HUDEP-2 (cell line): Measurements from ENCODE around the gene PRR5.

Experiments
- DNase-seq, 76 experiments: peaks; one replicate each; lab custom pipeline; 2025; ENCODE audit not compliant: unreplicated experiment in 76 of 76; lab: John Stamatoyannopoulos, UW

The PRR5 gene

DNA sequence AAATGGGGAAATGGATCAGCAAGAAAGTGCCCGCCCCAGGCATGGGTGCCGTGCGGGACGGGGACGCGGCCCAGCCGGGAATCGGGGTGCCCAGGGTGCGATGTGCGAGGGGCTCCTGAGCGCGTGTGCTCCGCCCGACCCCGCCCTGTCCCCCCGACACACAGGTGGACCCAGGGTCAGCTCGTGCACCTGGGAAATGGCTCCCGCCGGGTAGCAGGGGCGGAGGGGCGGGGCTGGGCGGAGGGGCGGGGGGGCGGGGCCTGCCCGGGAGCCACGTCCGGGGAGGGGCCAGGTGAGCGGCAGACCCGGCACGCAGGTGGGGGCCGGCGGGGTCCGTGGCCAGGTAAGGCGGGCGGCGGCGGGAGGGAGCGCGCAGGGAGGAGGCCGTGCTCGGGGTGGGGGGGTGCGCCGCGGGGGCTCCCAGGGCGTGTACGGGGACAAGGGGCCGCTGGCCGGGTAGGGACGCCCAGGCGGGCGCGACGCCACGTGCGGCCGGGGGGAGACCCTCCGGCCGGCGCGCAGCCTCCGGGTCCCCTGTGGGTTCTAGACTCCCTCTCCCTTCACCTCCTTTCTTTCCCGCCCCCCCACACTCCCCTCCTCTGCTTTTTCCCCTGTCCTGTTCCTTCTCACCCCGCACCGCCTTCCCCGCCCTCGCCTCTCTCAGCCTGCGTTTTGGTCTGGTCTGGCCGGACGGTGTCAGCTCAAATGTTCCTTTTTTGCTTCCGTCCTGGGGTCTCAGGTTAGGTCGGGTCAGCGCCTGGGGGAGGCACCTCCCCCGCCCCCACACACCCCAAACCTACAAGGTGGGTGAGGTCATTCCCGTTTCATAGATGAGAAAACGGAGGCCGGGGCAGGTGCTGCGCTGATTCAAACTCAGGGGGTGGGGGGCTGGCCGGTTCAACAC, 50.5 kb downstream of the PRR5 start, which contains the start of gene ARHGAP8:
ARHGAP8 (plus strand) TSS at position 291 of the 904 bp plus-strand sequence. CDS start 33,953 bp downstream, outside the sequence.
- no peak for DNase-seq

DNA sequence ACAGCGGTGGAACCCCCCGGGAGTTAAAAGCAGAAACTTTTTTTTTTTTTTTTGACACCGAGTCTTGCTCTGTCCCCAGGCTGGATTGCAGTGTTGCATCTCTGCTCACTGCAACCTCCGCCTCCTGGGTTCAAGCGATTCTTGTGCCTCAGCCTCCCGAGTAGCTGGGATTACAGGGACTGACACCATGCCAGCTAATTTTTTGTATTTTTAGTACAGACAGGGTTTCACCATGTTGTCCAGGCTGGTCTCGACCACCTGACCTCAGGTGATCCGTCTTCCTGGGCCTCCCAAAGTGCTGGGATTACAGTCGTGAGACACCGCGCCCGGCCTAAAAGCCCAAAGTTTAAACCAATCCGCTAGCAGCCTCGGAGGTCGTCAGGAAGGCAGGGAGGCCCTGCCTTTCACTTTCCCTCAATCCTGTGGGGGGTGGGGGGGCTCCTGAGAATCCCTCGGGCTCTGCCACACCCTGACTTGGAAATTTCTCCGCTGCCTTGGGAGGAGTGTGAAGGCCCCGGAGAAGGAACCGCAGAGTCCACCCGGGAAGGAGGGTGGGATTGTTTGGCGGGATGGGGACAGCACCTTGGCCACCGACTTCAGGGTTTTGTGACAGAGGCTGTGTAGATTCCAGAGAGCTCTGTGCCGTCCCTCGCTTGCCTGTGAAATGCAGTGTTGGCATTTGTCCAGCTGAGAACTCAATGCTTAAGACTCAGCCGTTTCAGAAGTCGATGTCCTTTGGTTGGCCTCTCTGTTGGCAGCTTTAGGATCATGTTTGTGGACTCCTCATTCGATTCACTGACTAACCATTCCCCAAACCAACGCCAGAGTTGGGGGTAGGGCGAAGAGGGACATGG, 51.4 kb downstream of the PRR5 start:
- no peak for DNase-seq

DNA sequence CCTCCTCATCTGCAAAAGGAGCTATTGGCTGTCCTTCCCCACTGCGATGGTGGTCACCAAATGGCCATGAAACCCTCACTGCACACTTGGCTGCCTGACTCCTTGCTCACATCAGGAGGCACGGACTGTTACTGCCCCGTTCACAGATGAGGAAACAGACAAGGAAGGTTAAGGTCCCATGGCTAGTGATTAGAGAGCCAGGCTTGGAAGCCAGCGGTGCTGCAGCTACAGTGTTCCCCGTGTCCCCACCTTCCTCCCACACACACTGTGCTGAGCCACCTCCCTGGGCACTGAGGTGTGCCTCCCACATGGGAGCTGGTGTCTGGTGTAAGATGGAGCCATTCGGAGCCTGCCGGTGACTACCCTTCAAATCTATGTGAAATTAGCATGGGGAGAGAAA, 53.0 kb downstream of the PRR5 start:
- DNase-seq, result no peak

DNA sequence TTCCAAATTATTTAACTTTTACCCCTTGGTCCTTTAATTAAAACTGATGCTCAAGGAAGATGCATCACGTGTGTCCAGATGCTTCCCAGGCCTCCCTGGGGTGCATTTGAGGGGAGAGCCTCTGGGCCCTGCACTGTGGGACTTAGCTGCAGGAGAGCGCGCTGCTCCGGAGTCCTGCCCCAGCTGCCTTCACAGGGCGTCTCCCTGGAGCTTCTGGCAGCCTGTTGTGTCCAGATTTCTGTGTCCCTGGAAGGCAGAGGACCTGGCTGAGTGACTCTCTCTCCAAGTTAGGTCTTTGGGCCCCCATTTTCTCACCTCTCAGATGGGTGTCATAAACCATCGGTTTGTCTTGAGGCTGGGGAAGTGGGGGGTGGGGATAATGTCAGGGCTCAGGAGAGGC, 53.4 kb downstream of the PRR5 start:
- no peak for DNase-seq

DNA sequence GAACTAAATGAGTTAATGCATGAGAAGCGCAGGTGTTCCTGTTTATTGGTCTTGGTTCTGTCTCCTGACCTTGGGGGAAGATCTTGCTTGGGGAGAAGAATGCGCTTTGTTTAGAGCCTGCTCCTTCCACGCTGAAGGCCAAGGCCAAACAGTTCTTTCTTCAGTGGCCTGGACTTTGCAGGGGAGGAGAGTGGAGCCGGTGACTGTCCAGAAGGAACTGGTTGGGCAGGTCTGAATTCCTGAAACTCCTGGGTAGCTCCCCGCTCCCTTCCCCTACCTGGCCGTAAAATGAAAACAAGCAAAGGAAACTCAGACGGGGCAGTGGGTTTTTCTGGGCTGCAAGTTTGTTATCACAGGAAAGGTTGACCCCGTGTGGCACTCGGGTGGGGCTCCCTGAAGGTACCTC, 54.0 kb downstream of the PRR5 start:
- no peak for DNase-seq

DNA sequence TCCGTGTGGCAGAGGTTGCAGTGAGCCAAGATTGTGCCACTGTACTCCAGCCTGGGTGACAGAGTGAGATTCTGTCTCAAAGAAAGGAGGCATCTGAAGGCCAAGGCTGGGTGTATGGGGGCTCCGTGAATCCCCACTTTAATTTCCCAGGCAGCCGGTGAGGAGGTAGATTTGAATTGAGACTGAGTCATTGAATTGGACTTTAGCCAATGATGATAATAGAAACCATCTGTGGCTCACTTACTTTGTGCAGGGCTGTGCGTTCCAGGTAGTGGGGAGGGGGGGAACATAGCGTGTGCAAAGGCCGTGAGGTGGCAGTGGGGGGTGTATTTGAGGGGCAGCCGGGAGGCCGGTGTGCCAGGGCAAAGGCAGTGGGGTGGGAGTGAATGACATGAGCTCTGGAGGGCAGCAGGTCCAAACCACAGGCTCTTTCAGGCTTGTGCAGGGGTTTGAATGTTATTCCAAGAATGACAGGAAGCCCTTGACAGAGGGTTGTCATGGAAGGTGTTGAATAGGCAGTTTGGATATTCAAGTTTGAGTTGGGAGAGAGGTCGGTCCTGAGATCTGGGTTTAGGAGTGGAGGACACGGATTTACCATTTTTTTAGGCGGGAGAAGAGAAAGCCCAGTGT, 56.5 kb downstream of the PRR5 start:
- no peak for DNase-seq

DNA sequence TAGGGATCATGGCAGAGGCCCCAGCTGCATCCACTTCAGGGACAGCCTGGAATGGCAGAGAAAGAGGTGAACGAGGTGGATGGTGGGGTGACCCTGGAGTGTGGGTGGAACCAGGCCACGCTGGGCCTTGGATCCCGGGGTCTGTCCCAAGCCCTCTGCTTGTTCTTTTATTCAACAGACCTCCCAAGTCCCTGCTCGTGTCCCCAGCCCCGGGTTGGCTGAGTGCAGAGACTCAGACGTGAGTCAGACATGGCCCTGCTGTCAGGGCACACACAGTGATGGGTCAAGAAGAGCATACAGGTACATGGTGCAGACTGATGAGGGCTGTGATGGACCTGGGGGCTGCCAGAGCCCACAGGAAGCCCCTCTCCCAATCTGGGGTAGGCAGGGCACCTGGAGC, 57.0 kb downstream of the PRR5 start:
- DNase-seq, result no peak

DNA sequence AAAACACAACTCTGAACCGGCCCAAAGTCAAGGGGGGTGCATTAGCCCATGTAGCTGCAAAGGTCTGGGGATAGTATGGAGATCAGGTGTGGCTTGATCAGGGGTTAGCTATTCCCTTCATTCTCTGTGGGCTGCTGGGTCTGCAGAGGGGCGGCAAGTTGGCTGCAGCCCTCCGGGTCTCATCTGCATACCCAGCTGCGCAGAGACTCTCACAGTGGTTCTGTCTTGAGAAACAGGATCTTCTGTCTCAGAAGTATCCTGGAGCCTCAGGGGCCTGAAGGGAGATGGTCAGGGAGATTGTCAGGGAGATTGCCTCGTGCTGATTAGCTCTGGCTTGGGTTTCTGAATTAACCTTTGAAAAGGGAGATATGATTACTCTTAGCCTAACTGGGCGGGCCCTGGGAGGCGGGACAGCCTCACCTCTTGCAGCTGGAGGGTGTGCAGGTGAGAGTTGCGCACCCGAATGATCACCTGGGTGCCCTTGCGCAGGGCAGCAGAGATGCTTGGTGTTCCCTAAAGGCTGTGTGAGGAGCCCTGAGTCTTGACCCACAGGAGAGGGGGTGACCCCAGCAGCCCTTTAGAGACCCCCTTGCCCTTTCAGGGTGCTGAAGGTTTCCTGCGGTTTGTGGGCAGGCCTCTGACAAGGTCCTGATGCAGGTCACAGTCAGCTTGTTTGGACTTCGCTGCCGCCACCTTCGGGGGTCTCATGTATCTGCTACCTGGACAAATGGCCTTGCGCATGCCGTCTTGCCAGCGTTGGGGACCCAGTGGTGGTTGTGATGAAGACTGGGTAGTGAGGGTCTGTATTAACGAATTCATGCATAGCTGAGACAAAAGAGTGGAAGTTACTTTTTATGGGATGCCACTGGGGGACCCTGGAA, 57.7 kb downstream of the PRR5 start:
- DNase-seq, result no peak

DNA sequence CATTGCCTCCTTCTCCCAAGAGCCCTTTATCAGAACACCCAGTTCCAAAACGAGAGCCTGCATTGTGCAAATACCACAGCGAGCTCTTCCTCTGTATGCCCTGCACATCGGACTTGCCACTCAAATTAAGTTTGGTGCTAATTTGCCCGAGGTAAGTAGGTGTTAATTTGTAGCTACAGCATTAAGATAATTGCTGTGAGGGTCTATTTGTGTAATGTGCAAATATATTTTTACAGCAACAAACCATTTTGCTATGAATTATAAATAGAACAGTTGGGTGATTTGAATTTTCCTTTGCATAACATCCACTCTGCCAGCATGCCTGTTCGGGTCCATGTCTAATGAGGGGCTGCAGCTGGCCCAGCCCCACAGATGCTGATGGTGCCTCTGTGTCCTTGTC, 58.5 kb downstream of the PRR5 start:
- no peak for DNase-seq

DNA sequence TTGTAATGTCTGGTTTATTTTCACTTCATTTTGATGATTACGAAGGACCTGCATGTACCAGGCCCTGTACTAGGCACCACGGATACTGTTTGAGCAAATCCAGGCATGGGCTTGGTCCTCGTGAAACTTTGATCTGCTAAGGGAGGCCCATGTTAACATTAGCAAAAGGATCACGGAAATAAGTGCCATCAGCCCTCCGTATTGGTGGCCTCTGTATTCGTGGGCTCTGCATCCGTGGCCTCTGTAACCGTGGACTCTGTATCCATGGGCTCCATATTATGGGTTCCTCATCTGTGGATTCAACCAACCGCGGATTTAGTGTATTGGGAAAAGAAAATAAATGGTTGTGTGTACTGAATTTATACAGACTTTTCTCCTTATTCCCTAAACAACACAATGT, 59.0 kb downstream of the PRR5 start:
- no peak for DNase-seq

DNA sequence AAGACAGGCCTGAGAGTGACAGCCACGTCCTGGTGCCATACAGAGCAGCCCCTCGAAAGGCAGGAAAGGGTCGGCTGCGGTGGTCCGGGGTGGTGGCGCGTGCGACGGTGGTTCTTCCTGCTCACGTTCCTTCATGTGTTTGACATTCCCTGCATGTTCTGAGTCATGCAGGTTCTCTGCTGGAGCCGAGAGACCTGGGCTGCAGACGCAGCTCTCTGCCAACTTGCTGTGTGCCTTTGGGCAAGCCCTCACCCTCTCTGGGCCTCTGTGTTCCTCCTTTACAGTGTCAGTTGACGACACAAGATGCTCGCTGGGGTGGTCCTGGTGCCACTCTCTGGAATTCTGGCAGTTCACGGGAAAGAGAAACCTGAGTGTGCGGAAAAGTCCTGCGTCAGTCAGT, 62.4 kb downstream of the PRR5 start:
- no peak for DNase-seq

DNA sequence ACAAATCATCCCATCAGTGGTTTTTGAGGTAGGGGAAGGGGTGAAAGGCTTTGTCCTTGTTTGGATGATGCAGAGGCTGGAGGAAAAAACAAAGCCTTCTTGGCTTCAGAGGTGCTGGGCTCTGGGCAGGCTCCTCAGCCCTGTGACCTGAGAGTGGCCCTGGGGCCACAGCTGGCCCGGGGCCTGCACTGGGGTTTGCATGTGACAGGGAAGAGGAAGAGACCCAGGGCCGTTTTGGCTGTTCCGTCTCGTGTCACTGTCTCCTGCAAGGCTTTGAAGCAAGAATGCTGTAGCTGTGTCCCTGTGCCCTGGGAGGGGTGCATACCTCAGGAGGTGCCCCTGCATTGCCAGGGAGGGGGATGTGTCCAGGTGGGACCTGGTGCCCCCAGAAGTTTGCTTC, 63.0 kb downstream of the PRR5 start:
- DNase-seq, result no peak

DNA sequence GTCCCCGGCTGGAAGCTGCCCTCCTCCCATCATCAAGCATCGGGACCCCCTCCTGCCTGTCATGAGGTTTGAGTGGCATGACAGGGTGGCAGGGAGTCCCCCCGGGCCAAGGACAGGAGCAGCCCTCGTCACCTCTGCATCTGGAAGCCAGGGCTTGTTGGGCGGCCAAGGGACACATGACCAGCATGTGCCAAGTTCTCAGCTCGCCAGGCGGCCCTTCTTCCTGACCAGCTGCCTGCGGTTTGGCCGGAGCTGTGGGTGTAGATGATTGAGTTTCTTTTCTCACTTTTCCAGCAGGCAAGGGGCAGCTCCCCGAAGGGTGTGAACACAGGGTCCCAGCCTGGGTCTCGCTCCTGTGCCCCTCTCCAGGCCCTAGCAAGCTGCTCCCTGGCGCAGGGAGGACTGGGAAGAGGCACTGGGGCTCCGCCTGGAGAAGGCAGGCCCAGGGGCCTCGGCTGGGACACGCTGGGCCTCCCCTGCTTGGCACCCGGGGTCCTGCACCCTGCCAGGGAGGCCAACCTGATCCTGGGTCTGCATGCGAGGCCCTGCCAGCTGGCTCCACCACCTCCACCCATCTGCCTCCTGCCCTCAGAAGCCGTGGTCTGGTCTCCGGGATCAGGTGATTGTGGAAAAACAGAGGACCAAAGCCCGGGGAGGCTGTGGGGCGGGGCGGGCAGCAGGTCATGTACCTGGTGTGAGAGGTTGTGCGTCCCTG, 63.7 kb downstream of the PRR5 start:
- no peak for DNase-seq

DNA sequence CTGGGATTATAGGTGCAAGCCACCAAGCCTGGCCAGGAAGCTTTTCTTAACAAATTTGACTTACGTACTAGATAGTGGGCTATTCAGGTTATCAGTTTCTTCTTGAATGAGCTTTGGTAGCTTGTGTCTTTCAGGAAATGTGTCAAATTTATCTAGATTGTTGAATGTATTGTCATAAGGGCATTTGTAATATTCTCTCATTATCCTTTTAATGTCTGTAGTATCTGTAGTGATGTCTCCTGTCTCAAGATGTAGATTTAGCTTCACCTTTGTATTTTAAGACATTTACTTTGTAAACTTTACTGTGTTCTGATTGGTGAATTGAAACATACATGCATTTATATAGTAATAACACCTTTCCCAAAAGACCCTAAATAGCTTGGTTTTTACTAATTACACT, 71.1 kb downstream of the PRR5 start:
- DNase-seq, result no peak

DNA sequence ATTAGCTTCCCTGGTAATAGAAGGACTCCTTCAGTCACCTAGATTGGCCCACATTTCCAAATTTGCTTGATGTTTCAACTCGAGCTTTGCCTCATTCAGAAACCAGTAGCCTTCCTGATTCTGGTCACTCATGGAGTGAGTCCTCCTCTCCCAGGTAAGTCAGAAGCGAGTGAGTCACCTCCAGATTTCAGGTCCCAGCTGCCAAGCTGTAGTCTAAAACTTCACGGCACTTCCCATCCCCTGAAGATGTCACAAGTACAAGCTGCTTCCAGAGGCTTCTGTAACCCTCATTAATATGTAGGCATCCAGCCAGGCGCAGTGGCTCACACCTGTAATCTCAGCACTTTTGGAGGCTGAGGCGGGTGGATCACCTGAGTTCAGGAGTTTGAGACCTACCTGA, 73.9 kb downstream of the PRR5 start:
- DNase-seq, result no peak

DNA sequence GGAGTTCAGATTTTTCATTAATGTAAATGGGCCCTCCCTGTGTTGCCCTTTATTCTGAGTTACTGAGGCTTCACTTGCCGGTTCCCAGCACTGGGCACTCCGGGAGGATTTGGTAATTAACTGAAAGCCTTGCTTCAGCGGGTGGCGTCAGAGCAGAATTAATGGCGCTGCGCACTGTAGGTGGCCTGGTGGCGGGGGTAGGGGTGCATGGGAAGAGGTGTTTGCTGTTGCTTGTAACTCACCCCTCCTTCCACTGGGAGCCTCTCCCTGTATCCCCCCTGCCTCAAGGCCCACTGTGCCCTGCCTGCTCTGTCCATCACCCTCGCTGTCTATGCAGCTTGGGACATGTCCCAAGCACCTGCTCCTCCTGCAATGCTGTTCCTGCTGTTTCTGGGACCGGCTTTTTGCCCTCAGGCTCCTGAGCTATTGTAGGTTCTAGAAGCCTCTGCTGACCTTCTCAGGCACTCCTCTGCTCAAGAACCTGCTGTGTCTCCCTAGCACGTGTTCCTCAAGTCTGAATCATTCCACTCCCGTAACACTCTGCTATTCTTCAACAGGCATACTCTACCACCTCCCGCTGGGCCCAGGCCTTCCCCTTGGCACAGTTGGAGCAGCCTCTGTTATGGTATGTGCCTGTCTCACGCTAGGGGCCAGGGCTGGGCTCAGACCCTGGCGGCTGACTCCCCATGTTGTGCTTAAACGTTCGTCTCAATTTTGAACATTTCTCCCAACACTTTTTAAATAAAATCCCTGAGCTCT, 74.8 kb downstream of the PRR5 start:
- DNase-seq, result no peak

DNA sequence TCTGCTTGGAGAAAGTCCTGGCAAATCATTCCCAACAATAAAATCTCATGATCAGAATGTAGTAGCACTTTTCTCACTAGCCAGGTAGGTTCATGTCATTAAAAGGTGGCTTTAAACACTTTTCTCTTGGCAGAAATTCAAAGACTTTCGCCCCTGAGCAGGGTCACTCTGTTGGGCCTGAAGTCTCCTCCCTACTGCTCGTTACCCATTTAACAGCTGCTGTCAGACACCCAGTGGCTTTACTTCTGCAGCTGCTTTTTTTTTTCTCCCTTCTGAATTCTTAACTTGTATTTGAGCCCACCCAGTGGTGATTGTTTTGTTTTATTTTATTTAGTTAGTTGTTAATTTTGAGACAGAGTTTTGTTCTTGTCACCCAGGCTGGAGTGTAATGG, 75.4 kb downstream of the PRR5 start:
- DNase-seq, result no peak

DNA sequence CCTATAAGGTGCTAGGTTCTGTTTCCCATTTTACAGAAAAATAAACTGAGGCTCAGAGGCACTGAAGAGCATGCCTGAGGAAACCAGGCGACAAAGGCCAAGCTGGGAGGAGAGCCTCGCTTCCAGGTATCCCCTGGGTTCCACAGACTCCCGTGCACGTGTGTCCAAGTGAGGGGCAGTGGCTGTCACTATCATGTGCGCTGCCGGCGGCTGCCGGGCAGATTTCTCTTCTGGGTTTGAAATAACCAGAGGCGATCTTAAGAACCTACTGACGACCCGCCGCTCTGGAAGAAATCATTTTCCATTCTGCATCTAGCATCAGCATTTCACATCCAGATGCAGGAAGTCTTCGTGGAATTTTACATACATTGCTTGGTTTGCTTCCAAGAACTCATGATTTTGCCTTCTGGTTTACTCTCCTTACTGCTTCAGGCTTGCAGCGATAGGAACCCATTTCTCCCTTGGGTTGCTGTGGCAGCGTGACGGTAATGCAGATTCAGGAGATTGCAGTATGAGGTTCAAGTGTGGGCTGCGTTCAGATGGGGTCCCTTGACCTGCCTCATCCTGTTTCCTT, 79.0 kb downstream of the PRR5 start:
- no peak for DNase-seq
